GM23338 (cell line): Measurements from ENCODE around the gene CD47. TPM values are rescaled to one million over a fixed set of nuclear protein-coding genes. Genes with fewer than 3 reads are reported as not detected.

Experiments
- ATAC-seq: fragments of 200-7000 bp; cut with Tn5 transposase; 3 replicates; pipeline ENCODE4 v1.9.1; 2020
- DNase-seq: peaks from one replicate; pipeline ENCODE4 v3.0.0-alpha.2; 2015; ENCODE audit warnings: low spot score
- H2AFZ ChIP-seq: fragments of 200-600 bp; sonication (generic); 2 replicates; pipeline ENCODE4 v1.8.0; 2016; ENCODE audit warnings: antibody characterized with exemption, mild to moderate bottlenecking, moderate library complexity
- H3F3A ChIP-seq: fragments of 200-600 bp; sonication (generic); replicated peaks from 2 replicates; pipeline ENCODE4 v1.8.0; 2017; ENCODE audit warnings: antibody characterized with exemption, mixed run types, low read depth
- H3K27ac ChIP-seq: fragments of 200-600 bp; sonication (generic); 2 replicates; pipeline ENCODE4 v1.6.1; 2016; ENCODE audit warnings: low read depth
- H3K27me3 ChIP-seq: fragments of 200-600 bp; sonication (generic); 2 replicates; pipeline ENCODE4 v1.8.0; 2016; ENCODE audit warnings: mild to moderate bottlenecking, mixed run types, moderate library complexity; ENCODE audit not compliant: insufficient read depth
- H3K36me3 ChIP-seq: fragments of 200-600 bp; sonication (generic); 2 replicates; pipeline ENCODE4 v1.8.0; 2016; ENCODE audit warnings: mild to moderate bottlenecking; ENCODE audit not compliant: insufficient read depth
- H3K4me1 ChIP-seq: fragments of 200-600 bp; sonication (generic); 2 replicates; pipeline ENCODE4 v1.8.0; 2016; ENCODE audit warnings: mild to moderate bottlenecking, moderate library complexity; ENCODE audit not compliant: insufficient read depth
- H3K4me2 ChIP-seq: fragments of 200-600 bp; sonication (generic); 2 replicates; pipeline ENCODE4 v1.7.1; 2017; ENCODE audit warnings: mixed run types
- H3K4me3 ChIP-seq: fragments of 200-600 bp; sonication (generic); 2 replicates; pipeline ENCODE4 v1.6.1; 2016; ENCODE audit warnings: mixed run types
- H3K79me2 ChIP-seq: fragments of 200-600 bp; sonication (generic); replicated peaks from 2 replicates; pipeline ENCODE4 v1.8.0; 2017; ENCODE audit warnings: mild to moderate bottlenecking; ENCODE audit not compliant: insufficient read depth
- H3K9me2 ChIP-seq: fragments of 200-600 bp; sonication (generic); 2 replicates; pipeline ENCODE4 v1.8.0; 2017; ENCODE audit not compliant: insufficient read depth
- H4K20me1 ChIP-seq: fragments of 200-600 bp; sonication (generic); replicated peaks from 2 replicates; pipeline ENCODE4 v1.8.0; 2017; ENCODE audit warnings: mild to moderate bottlenecking; ENCODE audit not compliant: insufficient read depth
- H3K27ac Mint-ChIP-seq: 2 replicates; pipeline ENCODE4 v1.8.0; 2020; ENCODE audit warnings: inconsistent platforms, mild to moderate bottlenecking, moderate library complexity, mixed read lengths
- H3K27me3 Mint-ChIP-seq: 3 replicates; pipeline ENCODE4 v1.8.0; 2022; ENCODE audit warnings: low read depth, mild to moderate bottlenecking, moderate library complexity, mixed read lengths, inconsistent platforms; ENCODE audit not compliant: insufficient read depth, poor library complexity
- H3K36me3 Mint-ChIP-seq: 3 replicates; pipeline ENCODE4 v1.8.0; 2021; ENCODE audit warnings: low read depth, mild to moderate bottlenecking, inconsistent platforms, moderate library complexity, mixed read lengths
- H3K4me1 Mint-ChIP-seq: 3 replicates; pipeline ENCODE4 v1.8.0; 2020; ENCODE audit warnings: mild to moderate bottlenecking, inconsistent platforms, mixed read lengths
- H3K4me3 Mint-ChIP-seq: 3 replicates; pipeline ENCODE4 v1.8.0; 2021; ENCODE audit warnings: moderate library complexity, mild to moderate bottlenecking, inconsistent platforms, mixed read lengths
- H3K9me3 Mint-ChIP-seq: 3 replicates; pipeline ENCODE4 v1.8.0; 2020; ENCODE audit warnings: moderate library complexity, mild to moderate bottlenecking, inconsistent platforms, mixed read lengths
- ETS1 ChIP-seq: IDR thresholded peaks from 2 replicates; pipeline ENCODE4 v1.6.1; 2016; ENCODE audit warnings: antibody characterized with exemption
- EZH2phosphoT487 ChIP-seq: fragments of 200-600 bp; sonication (generic); IDR thresholded peaks from one replicate; pipeline ENCODE4 v1.8.1; 2018; ENCODE audit warnings: antibody characterized with exemption; ENCODE audit not compliant: unreplicated experiment
- JUNB ChIP-seq: IDR thresholded peaks from one replicate; pipeline ENCODE4 v1.6.1; 2016; ENCODE audit warnings: antibody characterized with exemption; ENCODE audit not compliant: unreplicated experiment
- NANOG ChIP-seq: IDR thresholded peaks from 2 replicates; pipeline ENCODE4 v1.6.1; 2016; ENCODE audit warnings: antibody characterized with exemption, borderline replicate concordance
- POLR2AphosphoS5 ChIP-seq: IDR thresholded peaks from 2 replicates; pipeline ENCODE4 v1.6.1; 2016; ENCODE audit warnings: antibody characterized with exemption, low read depth
- STAT1 ChIP-seq: IDR thresholded peaks from one replicate; pipeline ENCODE4 v1.6.1; 2016; ENCODE audit warnings: antibody characterized with exemption; ENCODE audit not compliant: unreplicated experiment
- ZNF114 ChIP-seq: fragments of 250-450 bp; sonication (Bioruptor Pico); IDR thresholded peaks from 2 replicates; pipeline ENCODE4 v1.5.0; 2020; ENCODE audit warnings: mild to moderate bottlenecking, moderate library complexity
- ZNF331 ChIP-seq: fragments of 250-450 bp; sonication (Bioruptor Pico); IDR thresholded peaks from 2 replicates; pipeline ENCODE4 v1.5.0; 2020; ENCODE audit warnings: low read depth, mild to moderate bottlenecking, moderate library complexity
- polyA plus RNA-seq: library from polyadenylated mRNA; unstranded; fragments of >200 nt; fragmentation: Nextera tagmentation; extraction: Ambion mirVana; gene quantifications from 2 replicates; pipeline ENCODE4 v1.2.1, GENCODE V29; 2016
- total RNA-seq: library from RNA; depleted of rRNA; stranded (reverse); fragments of >200 nt; shearing (Covaris generic); gene quantifications from 2 replicates; pipeline ENCODE4 v1.2.3, GENCODE V29; 2014
- TF ChIP-seq, protein P1 (sequence below): fragments of 250-450 bp; sonication (Bioruptor Pico); IDR thresholded peaks from 2 replicates; pipeline ENCODE4 v1.5.0; 2020; ENCODE audit warnings: mild to moderate bottlenecking, moderate library complexity
- TF ChIP-seq, protein P2 (sequence below), 2 experiments: fragments of 200-600 bp in 1 of 2; sonication (generic) in 1 of 2; conservative IDR thresholded peaks; 2 replicates each; pipeline versions ENCODE4 v1.5.1 to v1.6.1; 2016 to 2017; ENCODE audit warnings: antibody characterized with exemption in 2 of 2, low read depth in 2 of 2, mild to moderate bottlenecking in 2 of 2, moderate library complexity in 1 of 2

The CD47 gene
- total and polyA plus RNA-seq, 2 experiments from 2014 or later: 22.1 to 26.9 TPM

GRCh38 chr3:107994181-107994580 lies 96.7 kb downstream of the CD47 start:
- Mint-ChIP-seq H3K27ac (no peak overlapping the region), H3K4me3 (no peak overlapping the region), H3K4me1 (peaks cover 18% of the 10 kb centered on the region), H3K9me3 (no peaks in the 10 kb centered on the region), H3K27me3 (peaks cover 8% of the 10 kb centered on the region), H3K36me3 (no peaks in the 10 kb centered on the region)
- H4K20me1 ChIP-seq: no peaks in the 10 kb centered on the region
- no peaks in the 10 kb centered on the region for H3K79me2 ChIP-seq
- DNase-seq (no peak), ATAC-seq (no peak)
- no peaks in the 10 kb centered on the region for H3K27me3 ChIP-seq
- peaks cover 15% of the 10 kb centered on the region for H3K4me1 ChIP-seq
- no peak overlapping the region for H3K4me3 ChIP-seq
- H2AFZ ChIP-seq: no peak overlapping the region
- no peak overlapping the region for H3K27ac ChIP-seq
- TF ChIP-seq EZH2phosphoT487: no peak
- no peak for TF ChIP-seq NANOG
- TF ChIP-seq, protein P1, sequence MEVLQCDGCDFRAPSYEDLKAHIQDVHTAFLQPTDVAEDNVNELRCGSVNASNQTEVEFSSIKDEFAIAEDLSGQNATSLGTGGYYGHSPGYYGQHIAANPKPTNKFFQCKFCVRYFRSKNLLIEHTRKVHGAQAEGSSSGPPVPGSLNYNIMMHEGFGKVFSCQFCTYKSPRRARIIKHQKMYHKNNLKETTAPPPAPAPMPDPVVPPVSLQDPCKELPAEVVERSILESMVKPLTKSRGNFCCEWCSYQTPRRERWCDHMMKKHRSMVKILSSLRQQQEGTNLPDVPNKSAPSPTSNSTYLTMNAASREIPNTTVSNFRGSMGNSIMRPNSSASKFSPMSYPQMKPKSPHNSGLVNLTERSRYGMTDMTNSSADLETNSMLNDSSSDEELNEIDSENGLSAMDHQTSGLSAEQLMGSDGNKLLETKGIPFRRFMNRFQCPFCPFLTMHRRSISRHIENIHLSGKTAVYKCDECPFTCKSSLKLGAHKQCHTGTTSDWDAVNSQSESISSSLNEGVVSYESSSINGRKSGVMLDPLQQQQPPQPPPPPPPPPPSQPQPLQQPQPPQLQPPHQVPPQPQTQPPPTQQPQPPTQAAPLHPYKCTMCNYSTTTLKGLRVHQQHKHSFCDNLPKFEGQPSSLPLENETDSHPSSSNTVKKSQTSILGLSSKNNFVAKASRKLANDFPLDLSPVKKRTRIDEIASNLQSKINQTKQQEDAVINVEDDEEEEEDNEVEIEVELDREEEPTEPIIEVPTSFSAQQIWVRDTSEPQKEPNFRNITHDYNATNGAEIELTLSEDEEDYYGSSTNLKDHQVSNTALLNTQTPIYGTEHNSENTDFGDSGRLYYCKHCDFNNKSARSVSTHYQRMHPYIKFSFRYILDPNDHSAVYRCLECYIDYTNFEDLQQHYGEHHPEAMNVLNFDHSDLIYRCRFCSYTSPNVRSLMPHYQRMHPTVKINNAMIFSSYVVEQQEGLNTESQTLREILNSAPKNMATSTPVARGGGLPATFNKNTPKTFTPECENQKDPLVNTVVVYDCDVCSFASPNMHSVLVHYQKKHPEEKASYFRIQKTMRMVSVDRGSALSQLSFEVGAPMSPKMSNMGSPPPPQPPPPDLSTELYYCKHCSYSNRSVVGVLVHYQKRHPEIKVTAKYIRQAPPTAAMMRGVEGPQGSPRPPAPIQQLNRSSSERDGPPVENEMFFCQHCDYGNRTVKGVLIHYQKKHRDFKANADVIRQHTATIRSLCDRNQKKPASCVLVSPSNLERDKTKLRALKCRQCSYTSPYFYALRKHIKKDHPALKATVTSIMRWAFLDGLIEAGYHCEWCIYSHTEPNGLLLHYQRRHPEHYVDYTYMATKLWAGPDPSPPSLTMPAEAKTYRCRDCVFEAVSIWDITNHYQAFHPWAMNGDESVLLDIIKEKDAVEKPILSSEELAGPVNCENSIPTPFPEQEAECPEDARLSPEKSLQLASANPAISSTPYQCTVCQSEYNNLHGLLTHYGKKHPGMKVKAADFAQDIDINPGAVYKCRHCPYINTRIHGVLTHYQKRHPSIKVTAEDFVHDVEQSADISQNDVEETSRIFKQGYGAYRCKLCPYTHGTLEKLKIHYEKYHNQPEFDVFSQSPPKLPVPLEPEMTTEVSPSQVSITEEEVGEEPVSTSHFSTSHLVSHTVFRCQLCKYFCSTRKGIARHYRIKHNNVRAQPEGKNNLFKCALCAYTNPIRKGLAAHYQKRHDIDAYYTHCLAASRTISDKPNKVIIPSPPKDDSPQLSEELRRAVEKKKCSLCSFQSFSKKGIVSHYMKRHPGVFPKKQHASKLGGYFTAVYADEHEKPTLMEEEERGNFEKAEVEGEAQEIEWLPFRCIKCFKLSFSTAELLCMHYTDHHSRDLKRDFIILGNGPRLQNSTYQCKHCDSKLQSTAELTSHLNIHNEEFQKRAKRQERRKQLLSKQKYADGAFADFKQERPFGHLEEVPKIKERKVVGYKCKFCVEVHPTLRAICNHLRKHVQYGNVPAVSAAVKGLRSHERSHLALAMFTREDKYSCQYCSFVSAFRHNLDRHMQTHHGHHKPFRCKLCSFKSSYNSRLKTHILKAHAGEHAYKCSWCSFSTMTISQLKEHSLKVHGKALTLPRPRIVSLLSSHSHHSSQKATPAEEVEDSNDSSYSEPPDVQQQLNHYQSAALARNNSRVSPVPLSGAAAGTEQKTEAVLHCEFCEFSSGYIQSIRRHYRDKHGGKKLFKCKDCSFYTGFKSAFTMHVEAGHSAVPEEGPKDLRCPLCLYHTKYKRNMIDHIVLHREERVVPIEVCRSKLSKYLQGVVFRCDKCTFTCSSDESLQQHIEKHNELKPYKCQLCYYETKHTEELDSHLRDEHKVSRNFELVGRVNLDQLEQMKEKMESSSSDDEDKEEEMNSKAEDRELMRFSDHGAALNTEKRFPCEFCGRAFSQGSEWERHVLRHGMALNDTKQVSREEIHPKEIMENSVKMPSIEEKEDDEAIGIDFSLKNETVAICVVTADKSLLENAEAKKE (CRISPR knock-in tag): no peak
- TF ChIP-seq POLR2AphosphoS5: no peak
- no peak for TF ChIP-seq ZNF114 (CRISPR knock-in tag)
- TF ChIP-seq JUNB: no peak
- no peaks in the 10 kb centered on the region for H3K36me3 ChIP-seq
- peaks cover 9% of the 10 kb centered on the region; the same call in 1 of the 2 replicates for H3K9me2 ChIP-seq
- H3F3A ChIP-seq: no peaks in the 10 kb centered on the region
- no peak overlapping the region for H3K4me2 ChIP-seq

DNA sequence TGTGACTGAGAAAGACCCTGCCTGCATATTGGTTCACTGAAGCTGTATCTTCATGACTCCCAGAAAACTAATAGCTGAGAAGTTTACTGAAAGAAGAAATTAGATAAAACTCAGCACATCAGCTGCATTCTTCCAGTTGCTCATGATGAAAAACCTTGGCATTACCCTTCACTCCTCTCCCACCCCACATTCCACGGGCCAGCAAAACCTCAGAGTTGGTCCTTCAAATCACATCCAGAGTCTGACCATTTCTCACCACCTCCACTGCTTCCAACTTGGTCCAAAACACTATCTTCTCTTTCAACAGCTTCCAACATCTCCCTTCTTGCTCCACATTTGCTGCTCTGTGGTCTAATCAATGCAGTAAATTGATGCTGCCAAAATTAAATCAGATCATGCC lies 97.1 kb downstream of the CD47 start:
- Histone ChIP-seq H4K20me1 (no peaks in the 10 kb centered on the region), H3K27ac (no peak overlapping the region), H3K4me3 (no peak overlapping the region), H3K9me2 (peaks cover 9% of the 10 kb centered on the region; the same call in 1 of the 2 replicates), H3F3A (no peaks in the 10 kb centered on the region), H3K4me2 (no peak overlapping the region), H3K4me1 (peaks cover 11% of the 10 kb centered on the region), H3K79me2 (no peaks in the 10 kb centered on the region), H3K36me3 (no peaks in the 10 kb centered on the region), H2AFZ (no peak overlapping the region), H3K27me3 (no peaks in the 10 kb centered on the region)
- H3K4me3 Mint-ChIP-seq: no peak overlapping the region
- no peaks in the 10 kb centered on the region for H3K36me3 Mint-ChIP-seq
- H3K4me1 Mint-ChIP-seq: peaks cover 14% of the 10 kb centered on the region
- DNase-seq (no peak), ATAC-seq (no peak)
- H3K27me3 Mint-ChIP-seq: peaks cover 7% of the 10 kb centered on the region
- H3K9me3 Mint-ChIP-seq: no peaks in the 10 kb centered on the region
- no peak overlapping the region for H3K27ac Mint-ChIP-seq
- TF ChIP-seq ZNF114 (CRISPR knock-in tag): no peak
- TF ChIP-seq, protein P2, sequence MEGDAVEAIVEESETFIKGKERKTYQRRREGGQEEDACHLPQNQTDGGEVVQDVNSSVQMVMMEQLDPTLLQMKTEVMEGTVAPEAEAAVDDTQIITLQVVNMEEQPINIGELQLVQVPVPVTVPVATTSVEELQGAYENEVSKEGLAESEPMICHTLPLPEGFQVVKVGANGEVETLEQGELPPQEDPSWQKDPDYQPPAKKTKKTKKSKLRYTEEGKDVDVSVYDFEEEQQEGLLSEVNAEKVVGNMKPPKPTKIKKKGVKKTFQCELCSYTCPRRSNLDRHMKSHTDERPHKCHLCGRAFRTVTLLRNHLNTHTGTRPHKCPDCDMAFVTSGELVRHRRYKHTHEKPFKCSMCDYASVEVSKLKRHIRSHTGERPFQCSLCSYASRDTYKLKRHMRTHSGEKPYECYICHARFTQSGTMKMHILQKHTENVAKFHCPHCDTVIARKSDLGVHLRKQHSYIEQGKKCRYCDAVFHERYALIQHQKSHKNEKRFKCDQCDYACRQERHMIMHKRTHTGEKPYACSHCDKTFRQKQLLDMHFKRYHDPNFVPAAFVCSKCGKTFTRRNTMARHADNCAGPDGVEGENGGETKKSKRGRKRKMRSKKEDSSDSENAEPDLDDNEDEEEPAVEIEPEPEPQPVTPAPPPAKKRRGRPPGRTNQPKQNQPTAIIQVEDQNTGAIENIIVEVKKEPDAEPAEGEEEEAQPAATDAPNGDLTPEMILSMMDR (conservative IDR thresholded peaks at IDR 0.05; ENCODE audit: low read depth in 2 of 2): no peak
- no peak for TF ChIP-seq STAT1
- TF ChIP-seq NANOG: no peak
- TF ChIP-seq ETS1: no peak
- TF ChIP-seq JUNB: no peak
- TF ChIP-seq ZNF331 (CRISPR knock-in tag): no peak
